SU-DHL-6 (cell line): ENCODE results near the gene OR4F6.

ENCODE experiments used
- H2AFZ ChIP-seq: fragments of 200-600 bp; sonication (generic); 2 replicates; pipeline ENCODE4 v1.6.1; 2014; ENCODE audit warnings: low read depth, mild to moderate bottlenecking, moderate library complexity, mixed read lengths, antibody characterized with exemption, low read length; ENCODE audit not compliant: severe bottlenecking
- H3F3A ChIP-seq: fragments of 200-600 bp; shearing (Covaris generic); 2 replicates; pipeline ENCODE4 v1.6.0; 2016; ENCODE audit warnings: antibody characterized with exemption, mild to moderate bottlenecking; ENCODE audit not compliant: insufficient read depth
- H3K27ac ChIP-seq: fragments of 200-600 bp; sonication (generic); 2 replicates; pipeline ENCODE4 v1.5.1; 2016; ENCODE audit warnings: low read depth, mild to moderate bottlenecking, low read length, moderate library complexity, mixed read lengths
- H3K27me3 ChIP-seq: fragments of 200-600 bp; sonication (generic), shearing (Covaris generic); 2 replicates; pipeline ENCODE4 v1.6.0; 2014; ENCODE audit warnings: mild to moderate bottlenecking, low read length
- H3K36me3 ChIP-seq: fragments of 200-600 bp; sonication (generic); 2 replicates; pipeline ENCODE4 v1.6.1; 2014; ENCODE audit warnings: mild to moderate bottlenecking, low read length, mixed read lengths
- H3K4me2 ChIP-seq: fragments of 300-600, 200-600 bp; shearing (Covaris generic), sonication (generic); 2 replicates; pipeline ENCODE4 v1.6.0; 2014; ENCODE audit warnings: low read length, low read depth, mild to moderate bottlenecking; ENCODE audit not compliant: poor library complexity, severe bottlenecking
- H3K4me3 ChIP-seq: fragments of 200-600 bp; sonication (generic); 2 replicates; pipeline ENCODE4 v1.5.1; 2014; ENCODE audit warnings: antibody characterized with exemption, low read length, mild to moderate bottlenecking, mixed read lengths; ENCODE audit not compliant: insufficient read depth, poor library complexity, severe bottlenecking
- H3K79me2 ChIP-seq: fragments of 200-600 bp; sonication (generic); 2 replicates; pipeline ENCODE4 v1.6.1; 2014; ENCODE audit warnings: mild to moderate bottlenecking, low read length, moderate library complexity; ENCODE audit not compliant: insufficient read depth
- H3K9ac ChIP-seq: fragments of 200-600 bp; sonication (generic); 2 replicates; pipeline ENCODE4 v1.7.0; 2014; ENCODE audit warnings: mild to moderate bottlenecking, low read length
- H3K9me2 ChIP-seq: fragments of 200-600 bp; sonication (generic); replicated peaks from 2 replicates; pipeline ENCODE4 v1.6.1; 2014; ENCODE audit warnings: low read length; ENCODE audit not compliant: insufficient read depth
- H3K9me3 ChIP-seq: fragments of 200-600 bp; sonication (generic); 2 replicates; pipeline ENCODE4 v1.6.1; 2014; ENCODE audit warnings: low read length, mixed read lengths; ENCODE audit not compliant: insufficient read depth
- H4K20me1 ChIP-seq: fragments of 200-600 bp; sonication (generic); 2 replicates; pipeline ENCODE4 v1.6.1; 2014; ENCODE audit warnings: low read depth, mild to moderate bottlenecking, antibody characterized with exemption, low read length, moderate library complexity, mixed read lengths
- EZH2phosphoT487 ChIP-seq: fragments of 200-600 bp; sonication (generic), shearing (Covaris generic); conservative IDR thresholded peaks from 2 replicates; pipeline ENCODE4 v1.6.1; 2018; ENCODE audit warnings: mild to moderate bottlenecking, antibody characterized with exemption, low read length, moderate library complexity, mixed read lengths
- TF ChIP-seq, protein P1 (sequence below): fragments of 200-600 bp; sonication (generic); IDR thresholded peaks from one replicate; pipeline ENCODE4 v1.5.1; 2017; ENCODE audit warnings: antibody characterized with exemption, mild to moderate bottlenecking, low read length, moderate library complexity; ENCODE audit not compliant: insufficient read depth, poor library complexity, severe bottlenecking

The OR4F6 gene

GRCh38 chr15:101820781-101821180 lies 17.5 kb downstream of the OR4F6 start:
- Histone ChIP-seq H3K27me3 (no peaks in the 10 kb centered on the region), H4K20me1 (no peaks in the 10 kb centered on the region), H3K4me2 (no peak overlapping the region), H2AFZ (no peak overlapping the region), H3K79me2 (no peaks in the 10 kb centered on the region), H3K9ac (no peak overlapping the region), H3K9me3 (no peaks in the 10 kb centered on the region), H3K27ac (no peak overlapping the region), H3K4me3 (no peak overlapping the region), H3K36me3 (no peaks in the 10 kb centered on the region), H3F3A (no peaks in the 10 kb centered on the region), H3K9me2 (no peaks in the 10 kb centered on the region)
- TF ChIP-seq, protein P1, sequence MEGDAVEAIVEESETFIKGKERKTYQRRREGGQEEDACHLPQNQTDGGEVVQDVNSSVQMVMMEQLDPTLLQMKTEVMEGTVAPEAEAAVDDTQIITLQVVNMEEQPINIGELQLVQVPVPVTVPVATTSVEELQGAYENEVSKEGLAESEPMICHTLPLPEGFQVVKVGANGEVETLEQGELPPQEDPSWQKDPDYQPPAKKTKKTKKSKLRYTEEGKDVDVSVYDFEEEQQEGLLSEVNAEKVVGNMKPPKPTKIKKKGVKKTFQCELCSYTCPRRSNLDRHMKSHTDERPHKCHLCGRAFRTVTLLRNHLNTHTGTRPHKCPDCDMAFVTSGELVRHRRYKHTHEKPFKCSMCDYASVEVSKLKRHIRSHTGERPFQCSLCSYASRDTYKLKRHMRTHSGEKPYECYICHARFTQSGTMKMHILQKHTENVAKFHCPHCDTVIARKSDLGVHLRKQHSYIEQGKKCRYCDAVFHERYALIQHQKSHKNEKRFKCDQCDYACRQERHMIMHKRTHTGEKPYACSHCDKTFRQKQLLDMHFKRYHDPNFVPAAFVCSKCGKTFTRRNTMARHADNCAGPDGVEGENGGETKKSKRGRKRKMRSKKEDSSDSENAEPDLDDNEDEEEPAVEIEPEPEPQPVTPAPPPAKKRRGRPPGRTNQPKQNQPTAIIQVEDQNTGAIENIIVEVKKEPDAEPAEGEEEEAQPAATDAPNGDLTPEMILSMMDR, result no peak
- TF ChIP-seq EZH2phosphoT487, result no peak

DNA sequence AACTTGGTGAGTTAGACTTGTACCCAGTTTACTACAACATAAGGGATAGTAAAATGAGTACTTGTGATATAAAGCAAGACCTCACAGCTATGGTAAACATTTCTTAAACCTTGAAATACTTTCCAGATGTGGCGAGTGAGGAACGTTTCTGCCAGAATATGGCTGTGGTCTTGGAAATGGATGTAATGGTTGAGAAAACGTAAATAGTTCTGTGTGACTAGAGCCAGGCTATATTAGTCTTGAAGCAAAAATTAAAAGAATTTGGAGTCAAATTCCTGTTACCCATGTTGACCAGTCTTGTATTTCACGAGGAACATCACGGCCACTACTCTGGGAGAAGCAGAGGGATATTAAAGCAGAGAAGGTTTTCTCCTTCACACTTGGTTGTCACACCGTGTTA lies 23.9 kb downstream of the OR4F6 start:
- Histone ChIP-seq H3K36me3 (no peaks in the 10 kb centered on the region), H3K9me3 (no peaks in the 10 kb centered on the region), H3K27ac (no peak overlapping the region), H3F3A (no peaks in the 10 kb centered on the region), H3K27me3 (no peaks in the 10 kb centered on the region), H3K4me3 (no peak overlapping the region), H3K79me2 (no peaks in the 10 kb centered on the region), H3K9me2 (no peaks in the 10 kb centered on the region), H2AFZ (no peak overlapping the region), H4K20me1 (no peaks in the 10 kb centered on the region), H3K9ac (no peak overlapping the region), H3K4me2 (no peak overlapping the region)
- TF ChIP-seq, protein P1, result no peak
- no peak for TF ChIP-seq EZH2phosphoT487

DNA sequence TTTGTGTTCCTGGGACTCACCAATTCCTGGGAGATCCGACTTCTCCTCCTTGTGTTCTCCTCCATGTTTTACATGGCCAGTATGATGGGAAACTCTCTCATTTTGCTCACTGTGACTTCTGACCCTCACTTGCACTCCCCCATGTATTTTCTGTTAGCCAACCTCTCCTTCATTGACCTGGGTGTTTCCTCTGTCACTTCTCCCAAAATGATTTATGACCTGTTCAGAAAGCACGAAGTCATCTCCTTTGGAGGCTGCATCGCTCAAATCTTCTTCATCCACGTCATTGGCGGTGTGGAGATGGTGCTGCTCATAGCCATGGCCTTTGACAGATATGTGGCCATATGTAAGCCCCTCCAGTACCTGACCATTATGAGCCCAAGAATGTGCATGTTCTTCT lies 25.5 kb downstream of the OR4F6 start:
- Histone ChIP-seq H3K4me2 (no peak overlapping the region), H3K9me2 (no peaks in the 10 kb centered on the region), H2AFZ (no peak overlapping the region), H3K36me3 (no peaks in the 10 kb centered on the region), H3K27ac (no peak overlapping the region), H3K79me2 (no peaks in the 10 kb centered on the region), H3K9me3 (no peaks in the 10 kb centered on the region), H3K9ac (no peak overlapping the region), H3K27me3 (no peaks in the 10 kb centered on the region), H3K4me3 (no peak overlapping the region), H3F3A (no peaks in the 10 kb centered on the region), H4K20me1 (no peaks in the 10 kb centered on the region)
- TF ChIP-seq, protein P1, result no peak
- TF ChIP-seq EZH2phosphoT487, result no peak

DNA sequence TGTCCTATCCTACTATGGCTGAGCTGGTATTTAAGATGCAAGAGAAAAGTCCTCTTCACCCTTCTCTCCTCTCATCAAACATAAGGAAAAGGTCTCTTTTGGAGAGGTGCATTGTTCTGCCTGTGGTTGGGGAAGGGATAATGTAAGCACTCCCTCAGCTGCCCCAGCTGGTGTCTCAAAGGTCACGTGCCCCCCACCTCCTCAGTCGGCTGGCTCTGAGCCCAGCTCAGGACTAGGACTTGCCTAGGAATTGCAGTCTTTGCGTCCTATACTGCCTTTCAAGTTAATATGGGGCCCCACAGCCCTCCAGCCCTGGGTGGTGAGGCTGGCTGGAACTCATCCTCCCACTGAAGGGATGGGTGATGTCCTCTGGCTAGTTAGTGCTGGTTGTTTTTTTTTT lies 38.3 kb downstream of the OR4F6 start:
- no peak overlapping the region for H3K27ac ChIP-seq
- H3K79me2 ChIP-seq, result no peaks in the 10 kb centered on the region
- no peak overlapping the region for H2AFZ ChIP-seq
- no peaks in the 10 kb centered on the region for H3K36me3 ChIP-seq
- H3K9me2 ChIP-seq, result no peaks in the 10 kb centered on the region
- H3K27me3 ChIP-seq, result no peaks in the 10 kb centered on the region
- TF ChIP-seq, protein P1, result no peak
- no peak for TF ChIP-seq EZH2phosphoT487
- H4K20me1 ChIP-seq, result no peaks in the 10 kb centered on the region
- no peaks in the 10 kb centered on the region for H3K9me3 ChIP-seq
- H3K4me2 ChIP-seq, result no peak overlapping the region
- no peak overlapping the region for H3K4me3 ChIP-seq
- no peaks in the 10 kb centered on the region for H3F3A ChIP-seq
- no peak overlapping the region for H3K9ac ChIP-seq
